CD4-positive, alpha-beta T cell treated with Interleukin-6 for 4 hours (primary cell): Measurements from ENCODE around the gene ZNF213.
"Not testable (repeated sequence)": the region's sequence is repeated elsewhere in the genome, so short reads cannot be mapped to it uniquely, and the experiment has no call there.

Source experiments
- DNase-seq: peaks from one replicate; pipeline ENCODE4 v3.0.0-alpha.2; 2020; ENCODE audit warnings: mixed read lengths

ZNF213 gene

DNA sequence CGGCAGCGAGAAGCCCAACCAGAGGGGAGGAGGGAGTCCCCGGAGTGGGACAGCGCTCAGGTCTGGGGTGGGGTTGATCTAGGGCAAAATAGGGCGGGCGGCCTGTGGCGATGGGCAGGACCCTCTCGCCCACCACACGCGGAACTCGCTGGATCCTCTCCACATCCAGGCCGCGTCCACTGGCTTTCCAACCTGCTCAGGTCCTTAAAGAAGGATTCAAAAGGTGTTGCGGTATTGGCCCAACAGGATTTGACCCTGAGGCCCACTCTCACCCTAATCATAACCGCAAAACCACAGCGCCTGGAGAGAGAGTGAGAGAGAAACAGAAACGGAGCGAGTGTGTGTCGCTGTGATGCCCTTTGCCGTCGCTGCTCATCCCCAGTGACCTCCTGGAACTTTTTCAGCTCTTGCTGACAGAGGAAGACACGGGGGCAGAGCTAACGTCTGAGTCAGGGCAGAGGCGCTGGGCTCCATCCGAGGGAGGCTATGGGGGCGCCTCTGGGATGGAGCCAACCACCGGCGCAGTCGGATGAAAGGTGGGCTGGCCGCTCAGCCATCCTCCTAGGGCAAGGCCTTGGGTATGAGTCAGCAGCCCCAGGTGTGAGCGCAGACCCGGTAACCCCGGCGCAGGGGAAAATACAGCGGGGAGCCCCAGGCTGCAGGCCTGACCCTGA lies 36.5 kb downstream of the ZNF213 start:
- peak; percentile 61 for DNase-seq

DNA sequence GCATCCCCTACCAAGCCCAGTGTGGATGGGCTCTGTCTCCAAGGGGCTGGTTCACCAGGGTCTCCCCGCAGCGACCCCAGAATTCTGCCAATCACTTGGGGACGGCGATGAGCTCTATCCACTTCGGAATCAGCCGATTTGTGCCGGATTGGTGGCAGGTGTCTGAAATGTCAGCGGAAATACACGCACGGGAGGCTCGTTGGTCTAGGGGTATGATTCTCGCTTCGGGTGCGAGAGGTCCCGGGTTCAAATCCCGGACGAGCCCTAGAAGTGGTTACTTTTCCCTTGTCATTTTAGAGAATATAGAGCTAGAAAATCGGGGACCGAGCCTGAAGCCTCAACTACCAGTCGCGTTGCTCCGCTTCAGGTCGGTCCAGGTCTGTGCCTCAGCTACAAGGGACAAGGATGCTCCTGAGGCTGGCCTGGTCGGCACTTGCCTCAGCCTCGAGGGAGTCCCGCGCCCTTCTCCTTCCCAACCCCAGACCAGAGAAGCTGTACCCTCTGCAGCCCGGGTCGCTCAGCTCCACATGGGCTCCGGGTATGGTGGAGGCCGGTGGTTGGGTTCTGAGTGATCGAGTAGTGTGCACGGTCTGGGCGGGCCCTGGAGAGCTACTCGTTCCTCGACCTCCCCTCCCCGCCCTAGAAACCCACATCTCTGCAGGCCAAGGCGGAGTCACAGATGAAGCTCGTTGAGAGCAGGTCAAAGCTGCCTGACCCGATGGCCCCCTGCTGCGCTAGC lies 37.2 kb downstream of the ZNF213 start:
- DNase-seq: peak; percentile 44

DNA sequence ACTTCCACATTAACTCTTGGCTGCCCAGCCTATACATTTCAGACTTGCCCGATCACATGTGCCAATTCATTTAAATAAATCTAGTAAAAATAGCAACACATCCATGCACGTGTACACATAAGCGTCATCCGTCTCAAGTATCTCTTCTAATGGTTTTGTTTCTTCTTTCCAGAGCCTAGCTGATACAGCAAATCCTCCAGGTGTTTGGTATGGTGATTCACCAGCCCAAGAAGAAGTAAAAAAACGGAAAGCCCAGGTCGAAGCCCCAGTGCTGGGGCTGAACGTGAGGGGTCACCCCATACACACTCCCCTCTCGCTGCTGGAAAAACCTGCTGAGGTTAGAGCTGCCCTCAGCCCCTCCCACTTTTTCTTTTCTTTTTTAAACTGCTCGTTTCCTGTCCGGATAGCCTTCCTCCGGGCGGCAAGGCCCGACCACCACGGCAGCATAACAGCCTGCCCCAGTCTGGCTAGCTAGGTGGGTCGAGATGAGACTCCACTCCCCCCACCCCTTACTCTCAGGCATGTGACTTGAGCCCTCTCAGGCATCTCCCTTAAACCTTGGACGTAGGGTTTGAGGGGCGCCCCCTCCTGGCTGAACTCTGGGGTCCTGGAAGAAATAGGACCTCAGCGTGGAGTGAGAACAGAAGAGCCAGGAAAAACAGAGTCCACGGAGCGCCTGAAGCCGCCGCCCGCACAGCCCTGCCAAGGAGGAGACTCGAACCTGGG lies 39.2 kb downstream of the ZNF213 start:
- DNase-seq: no peak

DNA sequence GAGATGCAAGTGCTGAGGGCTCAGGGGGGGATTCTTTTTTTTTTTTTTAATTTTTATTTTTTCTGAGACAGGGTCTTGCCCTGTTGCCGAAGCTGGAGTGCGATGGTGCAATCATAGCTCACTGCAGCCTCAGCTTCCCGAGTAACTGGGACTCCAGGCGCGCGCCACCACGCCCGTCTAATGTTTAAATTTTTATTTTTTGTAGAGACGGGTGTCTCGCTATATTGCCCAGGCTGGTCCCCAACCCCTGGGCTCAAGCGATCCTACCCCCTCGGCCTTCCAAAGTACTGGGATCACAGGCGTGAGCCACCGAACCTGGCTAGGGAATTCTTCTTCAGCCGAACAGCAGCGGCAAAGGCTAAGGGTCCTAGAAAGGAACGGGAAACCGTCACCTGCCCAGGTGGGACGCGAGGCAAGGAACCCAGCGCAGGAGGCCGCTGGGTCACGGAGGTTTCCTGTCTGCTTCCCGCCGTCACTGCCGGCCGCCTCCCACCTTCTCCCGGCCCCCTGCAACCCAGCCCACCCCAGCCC lies 39.9 kb downstream of the ZNF213 start:
- DNase-seq: no peak

DNA sequence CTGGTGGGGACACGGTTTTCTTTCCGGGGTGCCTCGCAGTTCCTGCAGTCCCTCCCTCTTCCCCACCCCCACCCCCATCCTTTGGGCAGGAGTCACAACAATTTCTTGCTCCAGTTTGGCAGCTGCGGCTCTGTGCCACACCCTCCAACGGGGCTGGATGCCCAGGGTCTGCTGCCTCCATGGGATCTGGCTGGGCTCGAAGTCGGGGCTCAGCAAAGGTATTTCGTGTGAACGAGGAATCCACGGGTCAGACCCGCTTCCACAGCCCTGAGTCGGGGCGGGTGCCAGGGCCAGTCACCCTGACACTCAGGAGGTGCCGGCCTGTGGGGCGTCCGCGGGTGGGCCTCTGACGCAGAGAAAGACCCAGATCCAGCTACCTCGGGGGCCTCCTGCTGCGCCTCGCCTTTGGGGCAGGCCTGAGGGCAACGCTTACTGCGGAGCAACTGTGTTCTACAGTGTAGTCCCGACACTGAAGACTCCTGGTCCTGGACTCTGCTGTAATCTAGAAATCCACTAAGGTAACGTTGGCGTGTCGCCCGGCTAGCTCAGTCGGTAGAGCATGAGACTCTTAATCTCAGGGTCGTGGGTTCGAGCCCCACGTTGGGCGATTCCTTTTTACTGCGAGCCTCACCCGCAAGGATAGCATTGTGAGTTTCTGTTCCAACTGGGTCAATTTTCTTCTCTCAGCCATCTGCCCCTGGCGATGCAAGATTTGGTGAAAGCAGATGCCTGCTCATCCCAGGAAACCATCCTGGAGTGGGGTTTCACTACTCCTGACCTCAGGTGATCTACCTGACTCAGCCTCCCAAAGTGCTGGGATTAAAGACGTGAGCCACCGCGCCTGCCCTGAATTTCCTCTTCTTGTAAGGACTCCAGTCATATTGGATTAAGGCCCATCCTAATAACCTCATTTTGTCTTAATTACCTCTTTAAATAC lies 40.6 kb downstream of the ZNF213 start:
- DNase-seq: no peak

DNA sequence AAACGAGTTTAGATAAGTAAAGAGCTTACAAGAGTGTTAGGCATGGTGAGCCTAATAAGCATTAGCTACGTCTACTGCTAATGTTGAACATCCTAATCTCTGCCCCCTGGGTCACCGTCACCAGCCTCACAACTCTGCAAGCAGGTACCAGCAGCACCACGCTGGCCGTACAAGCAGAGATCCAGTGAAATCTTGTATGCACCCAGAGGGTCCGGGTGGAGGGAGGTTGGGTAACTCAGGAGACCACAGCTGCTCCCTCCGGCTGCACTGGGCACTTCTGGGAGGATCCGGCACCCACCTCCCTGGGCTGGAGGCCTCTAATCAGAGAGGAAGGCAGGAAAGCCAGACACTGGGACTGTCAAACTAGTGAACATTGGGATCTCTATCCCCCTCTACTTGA lies 44.8 kb downstream of the ZNF213 start:
- DNase-seq: no peak

DNA sequence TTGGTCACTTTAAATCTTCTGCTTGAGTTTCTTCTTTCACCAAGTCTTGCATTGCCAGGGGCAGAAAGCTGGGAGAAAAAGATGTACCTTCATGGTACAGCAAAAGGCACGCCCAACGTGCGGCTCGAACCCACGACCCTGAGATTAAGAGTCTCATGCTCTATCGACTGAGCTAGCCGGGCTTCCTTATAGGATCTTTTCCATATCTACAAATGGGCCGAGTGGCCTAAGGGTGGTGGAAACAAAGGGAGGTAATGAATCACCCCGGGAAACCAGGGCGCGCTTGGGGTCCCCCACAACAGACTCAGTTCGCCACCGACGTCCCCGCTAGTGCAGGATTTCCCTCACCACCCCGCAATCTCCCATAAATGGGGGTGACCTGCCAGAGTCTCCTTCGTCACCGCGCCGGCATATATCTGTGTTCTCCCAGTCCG lies 45.6 kb downstream of the ZNF213 start:
- DNase-seq: no peak

DNA sequence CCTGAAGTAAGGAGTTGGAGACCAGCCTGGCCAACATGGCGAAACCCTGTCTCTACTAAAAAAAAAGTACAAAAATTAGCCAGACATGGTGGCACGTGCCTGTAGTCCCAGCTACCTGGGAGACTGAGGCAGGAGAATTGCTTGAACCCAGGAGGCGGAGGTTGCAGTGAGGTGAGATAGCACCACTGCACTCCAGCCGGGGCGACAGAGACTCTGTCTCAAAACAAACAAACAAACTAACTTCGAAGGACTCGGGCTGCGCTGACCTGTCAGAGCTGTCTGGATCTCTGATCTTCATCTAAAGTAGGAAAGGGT lies 47.4 kb downstream of the ZNF213 start:
- not testable (repeated sequence) for DNase-seq

DNA sequence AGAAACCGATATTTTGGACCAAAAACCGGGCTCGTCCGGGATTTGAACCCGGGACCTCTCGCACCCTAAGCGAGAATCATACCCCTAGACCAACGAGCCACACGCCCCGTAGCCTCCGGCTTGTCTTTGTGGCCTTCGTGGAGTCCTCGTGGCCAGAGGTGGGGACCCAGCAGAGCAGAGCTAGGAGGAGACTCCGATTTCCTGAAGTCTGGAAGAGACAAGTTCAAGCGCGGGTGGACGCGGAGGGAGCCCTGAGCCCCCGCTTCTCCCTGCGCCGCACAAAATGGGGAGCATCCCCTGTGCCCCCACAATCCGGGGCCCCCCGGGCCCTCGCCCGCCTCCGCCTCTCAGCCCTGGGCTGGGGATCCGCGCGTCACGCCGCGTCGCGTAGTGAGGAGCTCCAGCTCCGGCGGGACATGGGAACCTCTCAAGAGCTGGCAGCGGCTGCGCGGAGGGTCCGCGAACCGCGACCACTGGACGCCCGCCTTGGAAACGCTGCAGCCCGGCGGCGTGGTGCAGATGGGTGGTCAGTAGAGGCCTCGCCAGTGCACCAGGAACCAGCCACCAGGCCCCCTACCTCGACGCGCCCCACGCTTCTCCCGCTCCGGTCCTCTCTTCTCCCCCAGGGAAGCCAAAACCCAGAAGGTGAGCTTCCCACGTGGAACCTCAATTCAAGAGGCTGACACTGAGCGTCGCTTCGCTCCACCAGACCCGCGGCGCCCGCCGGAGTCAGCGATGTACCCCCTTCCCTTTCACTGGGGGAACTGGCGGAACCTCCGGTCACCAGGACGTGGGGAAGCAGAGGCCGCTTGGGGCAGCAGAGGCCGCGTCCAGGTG lies 48.0 kb downstream of the ZNF213 start:
- peak; percentile 44 for DNase-seq

DNA sequence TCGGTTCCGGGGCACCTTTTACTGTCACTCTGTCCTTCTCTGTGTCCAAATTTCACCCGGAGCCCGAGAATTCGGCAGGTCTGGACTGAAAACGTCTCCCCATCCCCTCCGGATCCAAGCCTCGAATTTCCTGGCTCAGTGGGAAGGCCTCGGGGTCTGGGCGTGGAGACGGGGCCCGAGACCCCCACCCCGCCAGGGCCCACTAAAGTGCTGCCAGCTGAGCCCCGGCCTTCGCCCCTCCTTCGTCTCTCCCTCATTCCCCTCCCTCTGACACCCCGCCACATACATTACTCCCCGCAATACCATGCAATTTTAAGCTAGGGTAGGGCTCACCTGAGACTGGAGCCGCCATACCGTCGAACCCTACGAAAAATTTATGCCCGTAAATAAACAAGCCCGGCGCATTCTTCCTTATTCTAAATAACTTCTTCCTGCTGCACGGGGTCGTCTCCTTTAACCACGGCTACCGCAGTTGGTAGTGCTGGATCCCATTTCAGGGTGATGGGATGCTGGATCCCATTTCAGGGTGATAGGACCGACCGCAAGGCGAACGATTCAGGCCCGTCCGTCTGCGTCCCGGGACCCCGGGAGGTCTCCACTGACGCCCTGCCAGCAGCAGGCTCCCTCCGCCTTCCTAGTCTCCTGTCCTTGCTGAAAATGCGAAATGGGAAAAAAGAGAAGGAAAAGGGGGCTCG lies 48.8 kb downstream of the ZNF213 start:
- no peak for DNase-seq

DNA sequence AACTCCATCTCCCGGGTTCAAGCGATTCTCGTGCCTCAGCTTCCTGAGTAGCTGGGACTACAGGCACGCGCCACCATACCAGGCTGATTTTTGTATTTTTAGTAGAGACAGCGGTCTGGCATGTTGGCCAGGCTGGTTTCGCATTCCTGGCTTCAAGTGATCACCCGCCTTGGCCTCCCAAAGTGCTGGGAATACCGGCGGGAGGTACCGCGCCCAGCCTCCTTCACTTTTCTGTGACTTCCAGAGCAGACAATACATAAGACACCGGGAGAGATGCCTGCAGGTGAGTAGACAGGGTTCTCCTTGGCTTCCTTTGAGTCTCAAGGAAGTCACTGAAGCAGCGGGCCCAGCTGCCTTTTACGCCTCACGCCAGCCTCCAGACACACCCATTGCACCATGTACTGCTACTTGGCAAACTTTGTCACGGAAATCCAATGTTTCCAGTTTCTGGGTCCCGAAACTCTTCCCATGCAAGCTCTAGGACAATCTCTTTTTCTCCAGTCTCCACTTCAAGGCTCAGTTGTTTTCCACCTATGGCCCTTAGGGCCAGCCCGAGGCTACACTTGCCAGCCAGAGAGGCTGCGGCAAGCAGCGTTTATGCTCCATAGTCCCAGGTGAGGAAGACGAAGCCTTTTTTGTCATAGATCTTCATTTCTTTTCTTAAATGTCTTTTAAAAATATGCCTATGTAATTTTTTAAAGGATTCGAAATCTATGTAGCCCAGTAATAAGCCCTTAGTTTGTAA lies 52.3 kb downstream of the ZNF213 start:
- no peak for DNase-seq

DNA sequence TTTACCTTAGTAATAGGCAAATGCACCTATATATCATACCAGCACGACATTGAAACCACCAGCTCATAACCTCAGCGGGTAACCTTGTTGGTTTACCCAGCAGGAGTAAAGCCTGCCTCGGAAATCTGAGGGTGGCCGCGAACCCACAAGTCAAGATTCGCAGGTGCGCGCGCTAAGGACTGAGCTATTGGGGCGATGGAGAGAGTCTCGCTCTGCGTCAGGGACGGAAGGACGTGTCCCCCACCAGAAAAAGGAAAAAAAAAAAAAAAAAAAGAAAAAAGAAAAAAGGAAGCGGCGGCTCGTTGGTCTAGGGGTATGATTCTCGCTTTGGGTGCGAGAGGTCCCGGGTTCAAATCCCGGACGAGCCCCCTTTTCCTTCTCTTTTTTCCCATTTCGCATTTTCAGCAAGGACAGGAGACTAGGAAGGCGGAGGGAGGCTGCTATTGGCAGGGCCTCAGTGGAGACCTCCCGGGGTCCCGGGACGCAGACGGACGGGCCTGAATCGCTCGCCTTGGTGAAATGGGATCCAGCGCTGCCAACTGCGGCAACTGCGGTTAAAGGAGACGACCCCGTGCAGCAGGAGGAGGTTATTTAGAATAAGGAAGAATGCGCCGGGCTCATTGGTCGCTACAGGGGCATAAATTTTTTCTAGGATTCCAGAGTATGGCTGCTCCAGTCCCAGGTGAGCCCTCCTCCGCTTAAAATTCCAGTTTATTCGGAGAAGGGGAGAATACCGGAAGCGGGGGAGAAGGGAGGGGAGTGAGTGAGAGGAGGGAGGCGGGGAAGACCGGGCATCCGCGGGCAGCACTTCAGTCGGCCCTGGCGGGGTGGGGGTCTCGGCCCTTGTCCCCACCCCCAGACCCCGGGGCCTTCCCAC lies 53.2 kb downstream of the ZNF213 start, which contains the start of gene OR1F1:
Gene OR1F1, plus strand, starts transcription at position 407 of the 877 bp plus-strand sequence.
- DNase-seq: peak; percentile 47

DNA sequence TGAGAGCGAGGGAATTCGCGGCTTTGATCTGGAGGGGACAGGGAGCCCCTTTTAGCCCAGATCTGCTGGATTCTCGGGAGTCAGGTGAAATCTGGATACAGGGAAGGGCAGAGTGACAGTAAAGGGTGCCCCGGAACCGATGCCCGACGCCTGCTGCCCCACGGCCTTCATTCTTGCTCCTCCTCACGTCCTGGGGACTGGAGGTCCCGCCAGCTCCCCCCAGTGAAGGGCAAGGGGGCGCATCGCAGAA lies 53.8 kb downstream of the ZNF213 start:
- no peak for DNase-seq

DNA sequence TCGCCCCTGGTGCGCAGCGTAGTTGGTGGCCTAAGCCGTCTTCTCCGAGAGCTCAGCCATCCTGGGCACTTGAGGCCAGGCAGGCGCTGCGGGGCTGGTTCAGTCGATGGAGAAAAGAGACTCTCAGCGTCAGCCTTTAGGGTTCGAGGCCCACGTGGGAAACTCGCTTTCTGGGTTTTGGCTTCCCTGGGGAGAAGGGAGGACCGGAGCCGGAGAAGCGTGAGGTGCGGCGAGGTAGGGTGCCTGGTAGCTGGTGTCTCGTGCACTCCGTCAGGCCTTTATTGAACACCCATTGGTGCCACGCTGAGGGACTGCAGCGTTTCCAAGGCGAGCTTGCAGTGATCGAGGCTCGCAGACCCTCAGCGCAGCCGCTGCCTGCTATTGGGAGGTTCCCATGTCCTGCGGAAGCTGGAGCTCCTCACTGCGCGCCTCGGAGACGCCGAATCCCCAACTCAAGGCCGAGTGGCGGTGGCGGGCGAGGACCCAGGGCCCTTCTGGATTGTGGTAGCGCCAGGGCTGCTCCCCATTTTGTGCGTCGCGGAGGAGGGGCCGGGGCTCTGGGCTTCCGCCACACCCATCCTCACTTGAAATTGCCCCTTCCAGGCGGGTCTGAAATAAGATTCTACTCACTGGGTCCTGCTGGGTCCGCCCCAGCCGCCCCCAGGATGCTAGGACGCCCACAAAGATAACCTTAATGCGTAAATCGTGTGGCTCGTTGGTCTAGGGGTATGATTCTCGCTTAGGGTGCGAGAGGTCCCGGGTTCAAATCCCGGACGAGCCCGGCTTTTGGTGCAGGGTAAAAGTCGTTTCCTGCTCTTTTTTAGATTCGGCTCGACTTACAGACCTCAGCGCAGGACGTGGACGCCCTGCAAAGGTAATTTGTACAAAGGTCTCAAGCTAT lies 54.3 kb downstream of the ZNF213 start:
- DNase-seq: peak; percentile 42

DNA sequence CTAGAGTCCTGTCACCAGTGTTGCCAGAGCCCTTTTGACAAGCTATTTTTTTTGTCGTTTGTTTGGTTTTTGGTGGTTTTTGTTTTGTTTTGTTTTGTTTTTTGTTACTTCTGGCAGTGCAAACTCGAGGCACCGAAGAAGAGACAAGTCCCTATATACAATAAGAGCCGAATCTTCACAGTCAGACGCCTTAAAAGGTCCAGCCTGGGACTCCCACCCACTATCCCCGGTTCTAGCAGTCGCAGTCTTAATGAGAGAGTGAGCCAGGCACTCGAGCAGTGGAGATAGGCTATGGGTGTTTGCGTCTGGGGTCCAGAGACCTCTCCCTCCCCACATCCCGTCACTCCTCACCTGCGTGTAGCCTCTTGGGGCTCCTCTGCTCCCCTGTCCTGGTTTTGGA lies 55.0 kb downstream of the ZNF213 start:
- no peak for DNase-seq

DNA sequence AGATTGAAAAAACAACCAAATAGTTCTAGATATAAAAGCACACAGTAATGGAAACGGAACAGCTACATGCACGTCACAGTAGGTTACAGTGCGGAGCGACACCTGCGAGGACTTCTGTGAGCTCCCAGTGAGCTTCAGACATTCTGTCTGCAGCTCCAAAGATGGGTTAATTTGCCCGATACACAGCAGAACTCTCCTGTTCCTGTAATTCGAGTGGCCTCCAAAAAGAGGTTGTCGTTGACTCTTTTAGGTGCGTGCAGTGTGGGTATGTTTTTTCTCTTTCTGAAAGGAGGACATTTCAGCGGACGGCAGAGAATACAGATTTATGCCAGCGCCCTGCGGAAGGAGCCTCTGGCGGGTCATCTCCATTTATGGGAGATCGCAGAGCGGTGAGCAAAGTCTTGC lies 56.1 kb downstream of the ZNF213 start:
- DNase-seq: no peak
